A172 (cell line): ENCODE results near the gene GAS5. TPM values are rescaled to one million over a fixed set of nuclear protein-coding genes. Genes with fewer than 3 reads are reported as not detected.
"Not testable (repeated sequence)": the region's sequence is repeated elsewhere in the genome, so short reads cannot be mapped to it uniquely, and the experiment has no call there.

ENCODE experiments used
- DNase-seq: peaks from one replicate; pipeline ENCODE4 v3.0.0-alpha.2; 2015; ENCODE audit warnings: low spot score
- total RNA-seq: library from RNA; depleted of rRNA; stranded (reverse); fragments of >200 nt; shearing (Covaris generic); gene quantifications from 2 replicates; pipeline ENCODE4 v1.2.3, GENCODE V29; 2014

Gene GAS5
- total RNA-seq, 1 experiment from 2014 or later: 253 TPM

- no peak for DNase-seq
Observed at GRCh38 chr1:173869021-173869359, 1.2 kb upstream of the GAS5 start.

GRCh38 chr1:173868266-173869020 lies 654 bp upstream of the GAS5 start, which contains the start of gene ZBTB37:
Gene ZBTB37, plus strand, starts transcription at chr1:173868380. Its CDS starts 1,846 bp downstream, at chr1:173870226.
- DNase-seq: no peak

- DNase-seq: no peak
Observed at GRCh38 chr1:173867141-173867752, 542 bp downstream of the GAS5 start.

- DNase-seq: no peak
Observed at GRCh38 chr1:173866413-173867115, 1.2 kb downstream of the GAS5 start.

GRCh38 chr1:173865468-173866164 lies 2.2 kb downstream of the GAS5 start:
- DNase-seq: no peak

GRCh38 chr1:173864179-173864867 lies 3.5 kb downstream of the GAS5 start:
- no peak for DNase-seq

- no peak for DNase-seq
Observed at GRCh38 chr1:173863224-173864161, 4.3 kb downstream of the GAS5 start.

GRCh38 chr1:173862769-173863223 lies 5.0 kb downstream of the GAS5 start:
- DNase-seq: no peak

- DNase-seq: not testable (repeated sequence)
Observed at GRCh38 chr1:173862146-173862768, 5.5 kb downstream of the GAS5 start.

GRCh38 chr1:173861731-173862145 lies 6.1 kb downstream of the GAS5 start:
- no peak for DNase-seq

GRCh38 chr1:173860065-173860464 lies 7.7 kb downstream of the GAS5 start:
- no peak for DNase-seq

- DNase-seq: not testable (repeated sequence)
Observed at GRCh38 chr1:173859547-173859946, 8.2 kb downstream of the GAS5 start.

- DNase-seq: no peak
Observed at GRCh38 chr1:173857363-173857917, 10.3 kb downstream of the GAS5 start.

GRCh38 chr1:173856903-173857302 lies 10.9 kb downstream of the GAS5 start:
- no peak for DNase-seq

- no peak for DNase-seq
Observed at GRCh38 chr1:173856014-173856413, 11.8 kb downstream of the GAS5 start.

GRCh38 chr1:173853074-173853473 lies 14.7 kb downstream of the GAS5 start:
- peak; percentile 75 for DNase-seq

- DNase-seq: no peak
Observed at GRCh38 chr1:173852105-173852504, 15.7 kb downstream of the GAS5 start.

GRCh38 chr1:173832748-173833147 lies 35.0 kb downstream of the GAS5 start:
- no peak for DNase-seq

GRCh38 chr1:173827611-173828010 lies 40.2 kb downstream of the GAS5 start:
- no peak for DNase-seq
